K562 (cell line): Measurements from ENCODE around the gene GRAMD2A. TPM values are rescaled to one million over a fixed set of nuclear protein-coding genes. Genes with fewer than 3 reads are reported as not detected.

Experiments
- ATAC-seq: fragments of 200-7000 bp; cut with Tn5 transposase; 3 replicates; pipeline ENCODE4 v1.9.1; 2020; ENCODE audit warnings: moderate library complexity
- BruUV-seq: library from RNA; stranded (reverse); fragments of 400-500 nt; replicated peaks from 2 replicates; lab custom pipeline; 2021; lab: Mats Ljungman, UMichigan
- CTCF ChIA-PET: fragments of 300-600 bp; formaldehyde crosslinking; extraction: SDS; loops from one replicate; lab custom pipeline; 2021; ENCODE audit warnings: low intra/inter-chr PET ratio; lab: Yijun Ruan, JAX
- POLR2A ChIA-PET: fragments of 300-600, 350-650 bp; sonication (Branson Sonifier 250); formaldehyde crosslinking; extraction: SDS; loops from one replicate; lab custom pipeline; 2021; ENCODE audit warnings: antibody characterized with exemption, inconsistent platforms; lab: Yijun Ruan, JAX
- DNase-seq, 4 experiments: peaks; one replicate each; pipeline versions ENCODE4 v3.0.0 to v3.0.0-alpha.2; 2011 to 2018; ENCODE audit warnings: low spot score in 3 of 4, mixed read lengths in 3 of 4; ENCODE audit errors: extremely low read depth in 1 of 4
- FAIRE-seq: peaks from 2 replicates; lab custom pipeline; 2011; peaks lifted over from hg19 to GRCh38; lab: Jason Lieb, UNC
- H2AFZ ChIP-seq: 2 replicates; pipeline ENCODE4 v1.6.0; 2011; ENCODE audit warnings: low read depth, low read length, control low read depth, inconsistent platforms
- H3K27ac ChIP-seq: fragments of 200-600 bp; 3 replicates; pipeline ENCODE4 v1.8.0; 2011; ENCODE audit warnings: low read depth, mild to moderate bottlenecking, control low read depth, inconsistent platforms, low read length, moderate library complexity, mixed read lengths; ENCODE audit errors: extremely low read depth
- H3K27me3 ChIP-seq, 2 experiments: fragments of 300-600 bp in 1 of 2; 2 replicates in 1 of 2; 3 replicates in 1 of 2; pipeline versions ENCODE4 v1.6.0 to v1.8.0; 2011; ENCODE audit warnings: inconsistent platforms in 2 of 2, low read length in 2 of 2, mild to moderate bottlenecking in 1 of 2, mixed read lengths in 1 of 2, moderate library complexity in 1 of 2; ENCODE audit not compliant: control insufficient read depth in 2 of 2, insufficient read depth in 2 of 2
- H3K36me3 ChIP-seq: fragments of 300-600 bp; 3 replicates; pipeline ENCODE4 v1.8.0; 2011; ENCODE audit warnings: mild to moderate bottlenecking, low read length, inconsistent platforms; ENCODE audit not compliant: control insufficient read depth, insufficient read depth
- H3K4me1 ChIP-seq, 2 experiments: fragments of 200-600 bp in 1 of 2; replicated peaks in 1 of 2; 2 replicates in 1 of 2; 3 replicates in 1 of 2; pipeline versions ENCODE4 v1.5.1 to v1.8.0; 2011; ENCODE audit warnings: inconsistent platforms in 2 of 2, low read length in 2 of 2, mild to moderate bottlenecking in 1 of 2, mixed read lengths in 1 of 2, moderate library complexity in 1 of 2; ENCODE audit not compliant: control insufficient read depth in 2 of 2, insufficient read depth in 2 of 2
- H3K4me2 ChIP-seq: 2 replicates; pipeline ENCODE4 v1.6.1; 2011; ENCODE audit warnings: low read length, control low read depth, inconsistent platforms, mixed read lengths; ENCODE audit not compliant: insufficient read depth
- H3K4me3 ChIP-seq: fragments of 200-600 bp; sonication (generic), shearing (Covaris generic); 2 replicates; pipeline ENCODE4 v1.5.1; 2016; ENCODE audit warnings: control low read depth, inconsistent platforms
- H3K79me2 ChIP-seq: fragments of 200-600 bp; 3 replicates; pipeline ENCODE4 v1.8.0; 2011; ENCODE audit warnings: low read length, inconsistent platforms; ENCODE audit not compliant: control insufficient read depth, insufficient read depth
- H3K9ac ChIP-seq, 2 experiments: 2 replicates each; pipeline versions ENCODE4 v1.6.0 to v1.6.1; 2011; ENCODE audit warnings: low read depth in 2 of 2, low read length in 2 of 2, control low read depth in 1 of 2, inconsistent platforms in 1 of 2, mild to moderate bottlenecking in 1 of 2, mixed read lengths in 1 of 2; ENCODE audit not compliant: insufficient read depth in 1 of 2
- H3K9me1 ChIP-seq: one replicate; pipeline ENCODE4 v1.6.0; 2011; ENCODE audit warnings: inconsistent platforms, mild to moderate bottlenecking, low read length, moderate library complexity; ENCODE audit not compliant: control insufficient read depth, insufficient read depth
- H3K9me3 ChIP-seq: replicated peaks from 2 replicates; pipeline ENCODE4 v1.5.1; 2011; ENCODE audit warnings: low read depth, low read length, inconsistent platforms; ENCODE audit not compliant: control insufficient read depth, insufficient read depth
- H4K20me1 ChIP-seq: replicated peaks from 2 replicates; pipeline ENCODE4 v1.6.1; 2011; ENCODE audit warnings: low read length, inconsistent platforms, mixed read lengths; ENCODE audit not compliant: control insufficient read depth, insufficient read depth
- EP400 ChIP-seq: fragments of 450-650 bp; IDR thresholded peaks from 2 replicates; pipeline ENCODE4 v1.6.1; 2017; ENCODE audit warnings: antibody characterized with exemption, mild to moderate bottlenecking, moderate library complexity
- NRF1 ChIP-seq, 2 experiments: fragments of 450-650 bp; IDR thresholded peaks in 1 of 2; conservative IDR thresholded peaks in 1 of 2; 2 replicates each; pipeline ENCODE4 v1.6.1; 2014; ENCODE audit warnings: mild to moderate bottlenecking in 2 of 2
- SMAD3 ChIP-seq: fragments of 450-650 bp; formaldehyde crosslinking; conservative IDR thresholded peaks from 2 replicates; pipeline ENCODE4 v1.4.0; 2020; ENCODE audit warnings: mild to moderate bottlenecking
- WGBS: fragments of 100-300 bp; shearing (Covaris generic); methylation state at CpG from one replicate; pipeline ENCODE4 v1.1.6; 2016; ENCODE audit warnings: low coverage, mixed read lengths; ENCODE audit not compliant: insufficient coverage; ENCODE audit errors: missing lambda C conversion rate; 5-methylcytosine and 5-hydroxymethylcytosine counted together
- in situ Hi-C: fragments of 300-500 bp; cut with MboI; formaldehyde crosslinking; loops from 4 replicates; pipeline ENCODE4 v1.15.0; 2018; ENCODE audit warnings: inconsistent platforms, mixed read lengths
- intact Hi-C: fragments of 100-400 bp; cut with micrococcal nuclease; formaldehyde crosslinking; loops from 2 replicates; pipeline ENCODE4 v1.14.2; 2022
- polyA plus RNA-seq, 8 experiments: library from polyadenylated mRNA; depleted of rRNA in 4 of 8; stranded (reverse) in 5 of 8; unstranded in 3 of 8; fragments of >200 nt; fragmentation: Nextera tagmentation in 2 of 8; fragmentation: Illumina TruSeq in 1 of 8; extraction: Ambion mirVana in 2 of 8; extraction: Trizol in 1 of 8; gene quantifications; 2 replicates each; pipeline versions ENCODE4 v1.2.1 to v1.2.3, GENCODE V29; 2011 to 2014; ENCODE audit warnings: inconsistent platforms in 1 of 8, missing spikeins in 1 of 8
- total RNA-seq, 7 experiments: library from RNA; depleted of rRNA in 6 of 7; stranded (reverse); fragments of >200 nt in 6 of 7; fragmentation: Illumina TruSeq in 2 of 7; extraction: Trizol in 2 of 7; gene quantifications; 2 replicates each; pipeline versions ENCODE4 v1.2.1 to v1.2.3, GENCODE V29; 2011 to 2021; ENCODE audit warnings: low replicate concordance in 1 of 7
- TF ChIP-seq, protein P1 (sequence below): fragments of 250-450 bp; sonication (Bioruptor Pico); IDR thresholded peaks from 2 replicates; pipeline ENCODE4 v1.4.0; 2020; ENCODE audit warnings: mild to moderate bottlenecking, moderate library complexity

The GRAMD2A gene
- total and polyA plus RNA-seq, 9 of the 15 experiments (the other 6 are each of a cell fraction or from before 2014, with no cell fraction given): 0.08 to 0.22 TPM; not detected in 7

DNA sequence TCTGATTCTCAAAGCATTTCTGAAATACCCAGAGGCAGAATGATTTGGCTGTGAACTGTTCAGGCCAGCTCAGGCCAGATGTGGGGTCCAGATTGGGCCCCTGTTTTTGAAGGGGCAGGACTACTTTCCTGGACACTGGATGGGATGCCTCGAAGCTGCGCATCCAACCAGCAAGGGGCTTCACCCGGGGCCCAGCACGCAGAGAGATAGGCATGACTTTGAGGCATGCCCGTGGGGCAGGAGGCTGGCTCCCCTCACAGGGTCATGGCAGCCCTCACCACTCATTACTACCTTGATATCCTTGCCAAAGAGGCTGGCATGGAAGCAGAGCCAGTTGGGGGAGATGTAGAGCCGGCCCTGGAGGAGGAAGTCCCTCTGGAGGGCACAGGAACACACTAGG lies 30.1 kb downstream of the GRAMD2A start:
- TF ChIP-seq NRF1 (conservative IDR thresholded peaks at IDR 0.05 in 1 of 2, IDR thresholded peaks at IDR 0.05 in 1 of 2) (no peak), EP400 (no peak), SMAD3 (CRISPR knock-in tag) (no peak)
- TF ChIP-seq, protein P1, sequence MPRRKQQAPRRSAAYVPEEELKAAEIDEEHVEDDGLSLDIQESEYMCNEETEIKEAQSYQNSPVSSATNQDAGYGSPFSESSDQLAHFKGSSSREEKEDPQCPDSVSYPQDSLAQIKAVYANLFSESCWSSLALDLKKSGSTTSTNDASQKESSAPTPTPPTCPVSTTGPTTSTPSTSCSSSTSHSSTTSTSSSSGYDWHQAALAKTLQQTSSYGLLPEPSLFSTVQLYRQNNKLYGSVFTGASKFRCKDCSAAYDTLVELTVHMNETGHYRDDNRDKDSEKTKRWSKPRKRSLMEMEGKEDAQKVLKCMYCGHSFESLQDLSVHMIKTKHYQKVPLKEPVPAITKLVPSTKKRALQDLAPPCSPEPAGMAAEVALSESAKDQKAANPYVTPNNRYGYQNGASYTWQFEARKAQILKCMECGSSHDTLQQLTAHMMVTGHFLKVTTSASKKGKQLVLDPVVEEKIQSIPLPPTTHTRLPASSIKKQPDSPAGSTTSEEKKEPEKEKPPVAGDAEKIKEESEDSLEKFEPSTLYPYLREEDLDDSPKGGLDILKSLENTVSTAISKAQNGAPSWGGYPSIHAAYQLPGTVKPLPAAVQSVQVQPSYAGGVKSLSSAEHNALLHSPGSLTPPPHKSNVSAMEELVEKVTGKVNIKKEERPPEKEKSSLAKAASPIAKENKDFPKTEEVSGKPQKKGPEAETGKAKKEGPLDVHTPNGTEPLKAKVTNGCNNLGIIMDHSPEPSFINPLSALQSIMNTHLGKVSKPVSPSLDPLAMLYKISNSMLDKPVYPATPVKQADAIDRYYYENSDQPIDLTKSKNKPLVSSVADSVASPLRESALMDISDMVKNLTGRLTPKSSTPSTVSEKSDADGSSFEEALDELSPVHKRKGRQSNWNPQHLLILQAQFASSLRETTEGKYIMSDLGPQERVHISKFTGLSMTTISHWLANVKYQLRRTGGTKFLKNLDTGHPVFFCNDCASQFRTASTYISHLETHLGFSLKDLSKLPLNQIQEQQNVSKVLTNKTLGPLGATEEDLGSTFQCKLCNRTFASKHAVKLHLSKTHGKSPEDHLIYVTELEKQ (CRISPR knock-in tag): no peak
- Histone ChIP-seq H3K79me2 (no peaks in the 10 kb centered on the region), H3K9ac (no peak overlapping the region), H3K27ac (no peak overlapping the region), H3K9me1 (no peaks in the 10 kb centered on the region), H3K4me2 (no peak overlapping the region), H3K4me3 (no peak overlapping the region), H2AFZ (no peak overlapping the region), H3K9me3 (no peaks in the 10 kb centered on the region), H3K4me1 (peaks cover 8 to 12% of the 10 kb centered on the region in 2 experiments; a peak in 4 of 5 replicates), H4K20me1 (peaks cover 8% of the 10 kb centered on the region; the same call in 1 of the 2 replicates), H3K36me3 (no peaks in the 10 kb centered on the region), H3K27me3 (peaks cover 5 to 56% of the 10 kb centered on the region in 2 experiments)
- no TSS peak for BruUV-seq
- DNase-seq (no peak), ATAC-seq (no peak), FAIRE-seq (no peak)
- intact Hi-C loops (no loop called here), in situ Hi-C loops (no loop called here)
- WGBS: 0% methylated on average over 6 of the region's 6 CpGs
- ChIA-PET POLR2A (interaction anchor here (0.5 to 1.1 kb wide), 2 partner anchors 16 to 30 kb away, joined by 3 to 4 read pairs; partner anchors contain the start of gene GRAMD2A), CTCF (no interaction called here)
